GDM1 (cell line): ENCODE data around the gene OR52N2.
A peak's percentile ranks its signal among the peaks of the same experiment; 100 is the strongest.

Source experiments
- DNase-seq: peaks from one replicate; lab custom pipeline; 2025; lab: John Stamatoyannopoulos, UW

The OR52N2 gene

DNA sequence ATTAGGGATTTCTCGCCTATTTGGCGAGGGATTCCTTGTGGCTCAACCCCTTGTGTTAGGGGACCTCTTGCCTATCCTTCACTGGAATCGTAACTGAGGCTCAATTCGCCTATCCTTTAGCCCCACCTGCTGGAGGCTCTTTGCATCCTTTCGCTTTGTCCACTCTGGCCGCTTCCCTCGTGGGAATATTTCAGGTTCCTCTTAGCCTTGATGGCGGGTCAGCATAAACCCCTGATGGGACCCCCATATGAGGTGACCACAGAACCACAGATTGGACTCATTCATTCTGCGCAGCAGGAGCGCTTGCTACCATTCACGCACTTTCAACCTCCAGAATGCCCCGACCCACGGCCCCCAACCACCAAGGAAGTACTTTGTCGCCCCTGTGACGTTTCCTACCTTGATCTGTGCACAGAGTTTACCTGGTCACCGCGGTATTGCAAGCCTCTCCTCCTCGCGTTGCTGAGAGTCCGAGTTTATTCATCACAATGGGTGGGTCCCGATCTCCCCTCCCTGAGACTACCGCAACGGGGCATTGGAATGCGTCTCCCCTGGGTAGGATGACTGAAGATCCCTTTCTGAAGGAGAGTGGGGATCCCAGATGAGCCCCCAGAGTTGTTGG is at the start of gene OR52N2:
Gene OR52N2 (plus strand): TSS at position 425 of the 622 bp plus-strand sequence. CDS start 11,412 bp downstream, outside the sequence.
- DNase-seq: peak; percentile 63

- DNase-seq: no peak
These were observed 41.7 kb upstream of the OR52N2 start for GRCh38 chr11:5767056-5767455.

DNA sequence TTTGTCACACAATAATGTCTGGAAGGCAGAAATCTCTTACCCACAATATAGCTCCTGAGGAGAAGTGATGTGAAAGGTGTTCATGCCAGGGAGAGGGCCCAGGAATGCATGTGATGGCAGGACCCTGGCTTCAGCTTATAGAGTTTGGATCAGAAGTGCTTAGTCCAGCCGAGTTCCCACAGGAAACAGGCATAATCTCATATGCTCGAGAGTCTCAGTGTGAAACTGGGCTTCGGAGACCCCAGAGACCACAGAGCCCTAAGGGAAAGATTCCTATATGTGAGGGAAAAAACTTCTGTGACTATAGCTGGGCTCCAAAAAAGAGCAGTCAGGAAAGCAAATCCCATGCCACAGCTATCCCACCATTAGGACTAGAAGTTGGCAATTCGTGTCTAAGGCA is 25.5 kb upstream of the OR52N2 start, which contains the start of gene OR52N5:
Gene OR52N5 (minus strand): TSS at position 101 of the 400 bp plus-strand sequence. CDS start 4,721 bp downstream, outside the sequence.
- DNase-seq: no peak

DNA sequence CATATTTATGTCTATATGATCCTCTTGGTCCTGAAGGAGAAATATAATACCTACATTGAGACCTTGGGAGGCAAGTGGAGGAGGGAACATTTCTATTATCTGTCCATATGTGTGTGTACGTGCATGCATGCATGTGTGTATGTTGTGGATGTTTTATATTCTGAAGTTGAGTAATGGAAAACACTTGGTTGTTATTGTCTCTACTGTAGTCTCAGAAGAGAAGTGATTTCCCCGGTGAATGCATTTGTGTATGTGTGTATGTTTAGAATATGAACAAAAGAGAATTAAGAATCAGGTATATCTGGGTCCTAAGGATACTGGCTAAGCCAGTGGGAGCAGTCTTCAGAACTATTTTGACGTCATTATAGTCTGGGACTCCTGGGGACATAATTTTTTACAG is 17.6 kb upstream of the OR52N2 start, which contains the start of gene OR52N1:
Gene OR52N1 (minus strand): TSS at position 101 of the 400 bp plus-strand sequence. CDS start 2,449 bp downstream, outside the sequence.
- DNase-seq: no peak

DNA sequence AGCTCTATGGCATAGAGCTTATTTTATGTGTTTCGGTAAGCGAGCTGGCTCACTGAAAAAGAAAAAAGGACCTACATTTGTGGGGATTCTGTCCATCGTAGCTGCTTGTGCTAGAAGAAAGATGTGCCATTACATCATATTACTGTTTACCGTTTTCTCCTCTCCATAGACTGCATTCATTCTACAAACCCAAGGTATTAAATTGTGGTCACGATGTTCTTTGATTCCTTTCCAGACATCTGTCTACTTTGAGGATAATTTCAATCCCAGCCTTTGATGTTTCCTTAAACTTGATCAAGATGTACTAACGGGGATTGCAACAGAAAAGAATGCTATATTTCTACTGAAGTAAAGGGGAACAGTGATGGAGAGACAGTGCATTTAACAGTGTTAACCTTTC is 12.2 kb upstream of the OR52N2 start:
- DNase-seq: no peak

- no peak for DNase-seq
These were observed 4.7 kb upstream of the OR52N2 start for GRCh38 chr11:5803982-5804381.

DNA sequence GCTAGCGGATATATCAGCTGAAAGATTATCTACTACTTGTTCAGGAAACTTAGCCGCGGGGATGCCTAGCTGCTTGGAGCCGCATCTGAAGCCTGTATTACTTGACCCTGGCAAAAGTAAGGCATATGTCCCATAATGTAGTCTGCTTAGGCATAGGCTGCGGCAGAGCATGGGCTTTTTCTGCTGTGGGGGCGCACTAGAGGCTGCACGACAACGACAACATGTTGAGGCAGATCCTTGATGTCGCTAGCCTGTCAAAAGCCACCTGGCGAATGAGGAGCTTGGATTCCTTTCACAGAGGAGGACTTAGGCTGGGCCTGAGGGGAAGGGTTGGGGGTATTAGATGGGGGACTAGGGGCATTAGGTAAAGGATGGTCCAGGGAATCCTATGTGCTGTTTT is 1.1 kb upstream of the OR52N2 start:
- no peak for DNase-seq

DNA sequence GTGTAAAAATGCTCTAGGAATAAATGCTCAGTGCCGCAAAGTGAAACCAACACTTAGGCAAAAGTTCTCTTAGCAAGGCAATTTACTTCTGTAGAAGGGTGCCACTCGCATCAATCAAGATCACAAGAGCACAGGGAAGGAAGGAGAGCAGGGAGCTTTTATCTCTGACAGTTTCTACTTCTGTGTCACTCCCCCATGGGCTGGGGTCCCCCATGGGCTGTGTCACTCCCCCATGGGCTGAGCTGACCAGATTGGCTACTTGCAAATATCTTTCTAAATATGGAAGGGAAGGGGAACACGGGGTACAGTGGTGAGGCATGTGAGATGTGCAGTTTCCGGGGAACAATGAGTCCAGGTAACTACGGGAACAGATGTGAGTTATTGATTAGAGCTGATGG is 397 bp downstream of the OR52N2 start:
- DNase-seq: peak; percentile 4

- DNase-seq: peak; percentile 47
These were observed 1.4 kb downstream of the OR52N2 start for GRCh38 chr11:5809905-5810795.

DNA sequence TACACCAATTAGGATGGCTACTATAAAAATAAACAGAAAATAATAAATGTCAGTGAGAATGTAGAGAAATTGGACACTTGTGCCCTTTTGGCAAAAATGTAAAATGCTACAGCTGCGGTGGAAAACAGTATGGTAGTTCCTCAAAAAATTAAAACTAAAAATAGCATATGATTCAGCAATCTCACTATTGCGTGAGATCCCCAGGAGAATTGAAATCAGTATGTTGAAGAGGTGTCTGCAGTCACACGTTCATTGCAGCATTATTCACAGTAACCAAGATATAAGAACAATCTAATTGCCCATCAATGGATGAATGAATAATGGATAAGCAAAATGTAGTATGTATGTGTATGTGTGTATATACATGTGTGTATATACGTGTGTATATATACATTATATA is 6.8 kb downstream of the OR52N2 start:
- peak; percentile 27 for DNase-seq

DNA sequence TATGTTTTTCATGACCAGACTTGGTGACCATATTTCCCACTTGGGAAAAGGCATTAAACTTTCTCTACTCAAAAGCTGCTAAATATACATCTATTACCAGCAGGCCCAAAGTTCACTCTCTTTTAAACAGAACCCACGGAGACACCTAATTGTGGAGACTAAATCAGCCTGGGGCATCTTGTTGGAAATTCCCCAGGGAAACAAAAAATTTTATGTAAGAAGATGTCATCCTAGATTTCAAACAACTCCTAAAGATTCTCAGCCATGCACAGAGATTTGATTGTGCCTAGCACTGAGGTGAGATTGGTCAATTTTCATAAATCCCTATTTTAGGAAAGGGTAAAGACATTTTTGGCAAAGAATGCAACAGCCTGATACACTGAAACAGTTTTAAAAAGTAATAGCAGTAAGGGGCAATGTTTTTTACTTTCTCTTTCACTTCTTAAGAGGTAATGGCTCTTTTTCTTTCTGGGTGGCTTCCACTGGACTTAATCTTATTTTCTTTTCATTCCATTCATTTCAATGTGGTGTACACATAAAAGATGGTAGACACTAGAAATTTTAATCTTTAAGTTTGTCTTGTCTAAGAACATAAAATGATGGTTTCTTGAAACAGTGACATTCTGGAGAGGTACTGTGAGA is 9.6 kb downstream of the OR52N2 start:
- no peak for DNase-seq

GRCh38 chr11:5831196-5831829 is 22.6 kb downstream of the OR52N2 start:
- DNase-seq: no peak

DNA sequence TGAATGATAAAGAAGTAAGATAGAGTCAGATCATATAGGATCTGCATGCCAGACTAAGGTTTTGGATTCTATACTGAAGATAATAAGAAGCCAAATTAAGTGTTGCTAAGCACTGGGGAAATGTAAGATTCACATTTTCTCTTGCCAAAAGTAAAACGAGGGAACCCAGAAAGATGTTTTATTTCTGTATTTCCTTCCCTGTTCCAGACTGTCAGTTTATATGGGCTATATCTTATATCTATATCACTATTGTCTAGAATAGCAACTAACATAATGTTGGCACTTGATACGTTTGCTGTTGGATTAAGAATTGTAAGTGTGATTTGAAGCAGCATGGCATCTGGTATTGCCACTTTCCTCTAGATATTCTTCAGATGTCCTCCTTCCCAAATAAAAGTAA is 24.7 kb downstream of the OR52N2 start:
- no peak for DNase-seq

DNA sequence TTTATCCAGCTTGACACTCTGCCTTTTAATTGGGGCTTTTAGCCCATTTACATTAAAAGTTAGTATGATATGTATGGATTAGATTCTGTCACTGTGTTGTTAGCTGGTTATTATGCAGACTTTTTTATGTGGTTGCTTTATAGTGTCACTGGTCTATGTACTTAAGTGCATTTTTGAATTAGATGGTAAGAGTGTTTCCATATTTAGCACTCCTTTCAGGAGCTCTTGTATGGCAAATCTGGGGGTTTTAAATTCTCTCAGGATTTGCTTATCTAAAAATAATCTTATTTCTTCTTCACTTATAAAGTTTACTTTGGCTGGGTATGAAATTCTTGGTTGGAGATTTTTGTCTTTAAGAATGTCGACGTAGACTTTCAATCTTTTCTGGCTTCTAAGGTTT is 29.0 kb downstream of the OR52N2 start:
- no peak for DNase-seq

DNA sequence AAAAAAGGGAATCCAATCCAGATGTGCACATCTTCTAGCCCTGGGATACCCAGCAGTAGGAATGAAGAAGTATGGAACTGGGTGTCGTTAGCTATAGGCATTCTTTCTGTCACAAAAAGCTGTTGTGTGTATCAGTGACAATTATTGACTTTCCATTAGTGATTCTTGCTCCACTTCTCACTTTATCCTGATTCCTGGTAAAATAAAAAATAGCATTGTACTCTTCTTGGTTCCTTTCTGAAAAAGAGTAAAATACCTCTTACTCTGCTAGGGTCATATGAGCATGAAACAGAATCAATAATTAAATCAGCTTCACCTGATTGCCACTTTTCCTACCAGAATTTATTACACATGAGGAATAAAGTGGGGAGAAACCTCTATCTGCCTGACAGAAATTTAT is 33.1 kb downstream of the OR52N2 start, which contains the start of gene OR52E6:
Gene OR52E6 (minus strand): TSS at position 101 of the 400 bp plus-strand sequence. CDS start 0 bp downstream, at position 101.
- no peak for DNase-seq

- DNase-seq: no peak
These were observed 38.0 kb downstream of the OR52N2 start for GRCh38 chr11:5846701-5847100.

DNA sequence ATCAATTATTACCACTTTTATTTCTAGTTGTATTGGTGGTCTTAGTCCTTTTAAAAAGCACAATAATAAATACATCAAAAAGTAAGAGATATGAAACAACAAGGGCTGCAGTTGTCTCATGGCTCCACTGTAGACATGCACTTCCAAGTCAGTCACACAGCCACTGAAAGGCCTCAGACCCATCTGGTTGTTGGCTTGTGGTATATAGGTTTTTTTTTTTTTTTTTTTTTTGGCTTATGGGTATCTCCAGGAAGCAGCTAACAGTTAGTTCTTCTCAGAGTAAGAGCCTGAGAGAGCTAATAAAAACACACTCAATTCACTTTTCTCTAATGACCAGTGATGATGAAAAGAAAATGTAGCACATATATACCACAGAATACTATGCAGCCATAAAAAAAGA is 39.0 kb downstream of the OR52N2 start:
- DNase-seq: peak; percentile 12

GRCh38 chr11:5851002-5851401 is 42.3 kb downstream of the OR52N2 start:
- DNase-seq: no peak

DNA sequence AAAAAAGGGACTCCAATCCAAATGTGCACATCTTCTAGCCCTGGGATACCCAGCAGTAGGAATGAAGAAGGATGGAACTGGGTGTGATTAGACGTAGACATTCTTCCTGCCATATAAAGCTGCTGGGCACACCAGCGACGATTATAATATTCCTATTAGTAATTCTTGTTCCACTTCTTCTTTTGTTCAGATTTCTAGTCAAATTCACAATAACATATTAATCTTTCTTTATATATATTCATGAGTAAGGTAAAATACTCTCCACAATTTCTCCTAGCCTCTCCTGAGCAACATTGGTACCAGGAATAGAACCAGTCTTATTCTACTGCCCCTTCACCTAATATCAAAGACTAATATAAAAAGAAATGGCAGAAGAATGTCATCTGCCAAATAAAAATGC is 48.9 kb downstream of the OR52N2 start, which contains the start of gene OR52E8:
Gene OR52E8 (minus strand): TSS at position 101 of the 400 bp plus-strand sequence. CDS start 0 bp downstream, at position 101.
- no peak for DNase-seq

DNA sequence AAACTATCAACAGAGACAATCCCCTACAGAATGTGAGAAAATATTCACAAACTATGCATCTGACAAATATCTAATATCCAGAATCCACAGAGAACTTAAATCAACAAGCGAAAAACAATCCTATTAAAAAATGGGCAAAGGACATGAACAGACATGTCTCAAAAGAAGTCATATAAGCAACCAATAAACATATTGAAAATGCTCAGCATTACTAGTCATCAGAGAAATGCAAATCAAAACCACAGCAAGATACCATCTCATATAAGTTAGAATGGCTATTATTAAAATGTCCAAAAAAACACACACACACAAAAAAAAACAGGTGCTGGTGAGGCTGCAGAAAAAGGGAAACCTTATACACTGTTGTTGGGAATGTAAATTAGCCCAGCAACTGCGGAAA is 57.1 kb downstream of the OR52N2 start:
- DNase-seq: no peak
